Erythroblast (primary cell): Measurements from ENCODE around the gene PFN3.

Source experiments
- GATA1 ChIP-seq: IDR thresholded peaks from 2 replicates; pipeline ENCODE4 v1.6.1; 2011; ENCODE audit warnings: low read depth, mild to moderate bottlenecking, control low read depth, low read length, moderate library complexity
- POLR2A ChIP-seq: IDR thresholded peaks from 2 replicates; pipeline ENCODE4 v1.6.1; 2011; ENCODE audit warnings: mild to moderate bottlenecking, low read length

DNA sequence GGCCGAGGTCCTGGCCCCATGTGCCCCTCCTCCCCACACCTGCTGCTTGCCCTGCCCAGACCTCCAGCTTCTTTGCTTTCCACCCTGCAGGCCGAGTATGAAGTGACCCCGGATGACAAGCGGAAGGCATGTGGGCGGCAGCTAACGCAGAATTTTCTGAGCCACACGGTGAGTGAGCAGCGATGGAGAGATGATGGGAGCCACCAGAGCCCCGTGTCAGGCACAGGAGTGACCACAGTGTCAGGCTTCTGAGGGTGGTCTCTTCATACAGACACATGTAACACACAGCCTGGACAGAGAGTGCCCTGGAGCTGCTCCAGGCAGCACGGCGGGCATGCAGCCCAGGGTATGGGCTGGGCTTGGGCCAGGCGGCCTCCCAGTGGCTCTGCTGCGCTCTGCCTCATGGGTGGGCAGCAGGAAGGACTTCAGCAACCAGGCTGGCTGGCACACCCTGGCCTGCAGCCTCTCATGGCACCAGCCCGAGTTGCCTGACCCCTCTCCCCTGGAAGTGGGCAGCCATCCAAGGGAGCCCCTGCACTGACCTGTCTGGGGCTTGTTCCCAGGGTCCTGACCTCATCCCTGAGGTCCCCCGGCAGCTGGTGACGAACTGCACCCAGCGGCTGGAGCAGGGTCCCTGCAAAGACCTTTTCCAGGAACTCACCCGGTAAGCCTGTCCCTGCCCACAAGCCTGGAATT lies 31.8 kb upstream of the PFN3 start:
- TF ChIP-seq POLR2A (no peak), GATA1 (no peak)
